Measurements from ENCODE around the gene SNPH.
"Not testable (repeated sequence)": the region's sequence is repeated elsewhere in the genome, so short reads cannot be mapped to it uniquely, and the experiment has no call there.

SNPH gene

GRCh38 chr20:1266167-1266973 lies at the start of gene SNPH:
TSS of gene SNPH (plus strand) at chr20:1266294. CDS start at chr20:1296240, 29,946 bp downstream.
- peak; percentile 46 for DNase-seq (ENCODE audit: low read depth)
- H3K4me3 ChIP-seq (ENCODE audit: low read depth, low read length), result peak within 1 kb of the TSS; percentile 66

- DNase-seq (ENCODE audit: low read depth); H3K4me3 ChIP-seq (ENCODE audit: low read depth, low read length): not testable (repeated sequence)
These were observed 49.3 kb upstream of the SNPH start for GRCh38 chr20:1216527-1217427.

- not testable (repeated sequence) for H3K4me3 ChIP-seq (ENCODE audit: low read depth, low read length); DNase-seq (ENCODE audit: low read depth)
These were observed 43.3 kb upstream of the SNPH start for GRCh38 chr20:1222750-1223149.

GRCh38 chr20:1224205-1224890 lies 41.7 kb upstream of the SNPH start:
- H3K4me3 ChIP-seq (ENCODE audit: low read depth, low read length), result no peak overlapping the region
- DNase-seq (ENCODE audit: low read depth), result no peak

GRCh38 chr20:1225263-1225782 lies 40.8 kb upstream of the SNPH start:
- no peak for DNase-seq (ENCODE audit: low read depth)
- H3K4me3 ChIP-seq (ENCODE audit: low read depth, low read length), result peak overlapping the region; percentile 51

GRCh38 chr20:1225783-1226654 lies 40.1 kb upstream of the SNPH start, which contains the start of gene RAD21L1:
TSS of gene RAD21L1 (plus strand) at chr20:1226044. CDS start at chr20:1228454, 2,410 bp downstream.
- peak within 1 kb of the TSS; percentile 75 for H3K4me3 ChIP-seq (ENCODE audit: low read depth, low read length)
- peak; percentile 27 for DNase-seq (ENCODE audit: low read depth)

- H3K4me3 ChIP-seq (ENCODE audit: low read depth, low read length), result no peak overlapping the region
- DNase-seq (ENCODE audit: low read depth), result no peak
These were observed 36.6 kb upstream of the SNPH start for GRCh38 chr20:1229541-1229940.

GRCh38 chr20:1232286-1233111 lies 33.6 kb upstream of the SNPH start:
- no peak for DNase-seq (ENCODE audit: low read depth)
- H3K4me3 ChIP-seq (ENCODE audit: low read depth, low read length), result no peak overlapping the region

GRCh38 chr20:1240549-1240948 lies 25.5 kb upstream of the SNPH start:
- no peak overlapping the region for H3K4me3 ChIP-seq (ENCODE audit: low read depth, low read length)
- no peak for DNase-seq (ENCODE audit: low read depth)

GRCh38 chr20:1241456-1241855 lies 24.6 kb upstream of the SNPH start:
- H3K4me3 ChIP-seq (ENCODE audit: low read depth, low read length), result no peak overlapping the region
- no peak for DNase-seq (ENCODE audit: low read depth)

- no peak for DNase-seq (ENCODE audit: low read depth)
- H3K4me3 ChIP-seq (ENCODE audit: low read depth, low read length), result no peak overlapping the region
These were observed 24.0 kb upstream of the SNPH start for GRCh38 chr20:1242099-1242498.

GRCh38 chr20:1242530-1242929 lies 23.6 kb upstream of the SNPH start:
- H3K4me3 ChIP-seq (ENCODE audit: low read depth, low read length), result no peak overlapping the region
- peak; percentile 56 for DNase-seq (ENCODE audit: low read depth)

- no peak overlapping the region for H3K4me3 ChIP-seq (ENCODE audit: low read depth, low read length)
- no peak for DNase-seq (ENCODE audit: low read depth)
These were observed 20.5 kb upstream of the SNPH start for GRCh38 chr20:1245578-1245977.

- no peak overlapping the region for H3K4me3 ChIP-seq (ENCODE audit: low read depth, low read length)
- no peak for DNase-seq (ENCODE audit: low read depth)
These were observed 18.4 kb upstream of the SNPH start for GRCh38 chr20:1247689-1248088.

GRCh38 chr20:1250282-1250681 lies 15.8 kb upstream of the SNPH start:
- DNase-seq (ENCODE audit: low read depth); H3K4me3 ChIP-seq (ENCODE audit: low read depth, low read length): not testable (repeated sequence)

GRCh38 chr20:1252416-1252815 lies 13.7 kb upstream of the SNPH start:
- no peak for DNase-seq (ENCODE audit: low read depth)

GRCh38 chr20:1254254-1254653 lies 11.8 kb upstream of the SNPH start:
- no peak overlapping the region for H3K4me3 ChIP-seq (ENCODE audit: low read depth, low read length)

More at GRCh38 chr20:1252416-1252815, 13.7 kb upstream of the SNPH start:
- no peak overlapping the region for H3K4me3 ChIP-seq (ENCODE audit: low read depth, low read length)

GRCh38 chr20:1255675-1256074 lies 10.4 kb upstream of the SNPH start:
- no peak for DNase-seq (ENCODE audit: low read depth)
- no peak overlapping the region for H3K4me3 ChIP-seq (ENCODE audit: low read depth, low read length)

More at GRCh38 chr20:1254254-1254653, 11.8 kb upstream of the SNPH start:
- no peak for DNase-seq (ENCODE audit: low read depth)
